MM.1S (cell line): Measurements from ENCODE around the gene CARS2.

Source experiments
- CTCF ChIP-seq: fragments of 300-600 bp; sonication (generic); IDR thresholded peaks from 2 replicates; pipeline ENCODE4 v1.5.1; 2016; ENCODE audit warnings: antibody characterized with exemption, low read length, mixed read lengths
- EZH2phosphoT487 ChIP-seq: fragments of 300-600 bp; sonication (generic); IDR thresholded peaks from 2 replicates; pipeline ENCODE4 v1.6.1; 2018; ENCODE audit warnings: antibody characterized with exemption, low read length

DNA sequence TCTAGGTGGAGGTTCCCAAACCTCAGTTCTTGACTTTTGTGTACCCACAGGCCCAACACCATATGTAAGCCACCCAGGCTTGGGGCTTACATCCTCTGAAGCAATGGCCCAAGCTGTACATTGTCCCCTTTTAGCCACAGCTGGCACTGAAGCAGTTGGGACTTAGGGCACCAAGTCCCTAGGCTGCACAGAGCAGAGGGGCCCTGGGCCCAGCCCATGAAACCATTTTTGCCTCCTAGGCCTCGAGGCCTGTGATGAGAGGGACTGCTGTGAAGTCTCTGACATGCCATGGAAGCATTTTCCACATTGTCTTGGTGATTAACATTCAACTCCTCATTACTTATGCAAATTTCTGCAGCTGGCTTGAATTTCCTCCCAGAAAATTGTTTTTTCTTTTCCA lies 37.8 kb upstream of the CARS2 start:
- TF ChIP-seq CTCF (no peak), EZH2phosphoT487 (no peak)
